B cell (primary cell): ENCODE results near the gene NLGN1. TPM values are rescaled to one million over a fixed set of nuclear protein-coding genes. Genes with fewer than 3 reads are reported as not detected.

Experiments
- ATAC-seq: fragments of 200-7000 bp; cut with Tn5 transposase; one replicate; pipeline ENCODE4 v1.10.0; 2021; ENCODE audit warnings: low read depth, mild to moderate bottlenecking, moderate number of reproducible peaks, moderate library complexity
- CTCF ChIA-PET: fragments of 350-600 bp; sonication (Branson Sonifier 250); formaldehyde crosslinking; loops from one replicate; lab custom pipeline; 2021; ENCODE audit warnings: antibody characterized with exemption, inconsistent platforms; lab: Charles Lee
- POLR2A ChIA-PET: fragments of 350-600 bp; sonication (Branson Sonifier 250); formaldehyde crosslinking; loops from one replicate; lab custom pipeline; 2021; ENCODE audit warnings: antibody characterized with exemption; lab: Charles Lee
- DNase-seq: peaks from one replicate; pipeline ENCODE4 v3.0.0; 2013
- H2AFZ ChIP-seq: 2 replicates; pipeline ENCODE4 v1.6.1; 2012; ENCODE audit warnings: mild to moderate bottlenecking, low read depth, low read length; ENCODE audit not compliant: insufficient read depth, poor library complexity, severe bottlenecking
- H3K27ac ChIP-seq, 2 donors: 1 replicate in 1 of 2; 2 replicates in 1 of 2; pipeline ENCODE4 v1.5.1; 2012 to 2013; ENCODE audit warnings: low read length in 2 of 2, mild to moderate bottlenecking in 2 of 2, moderate library complexity in 1 of 2
- H3K27me3 ChIP-seq, 4 experiments: fragments of 200-600 bp in 1 of 4; sonication (generic) in 1 of 4; replicated peaks in 1 of 4; 1 replicate in 2 of 4; 2 replicates in 2 of 4; pipeline versions ENCODE4 v1.6.1 to v1.7.0; 2013 to 2016; ENCODE audit warnings: low read length in 3 of 4, mild to moderate bottlenecking in 2 of 4, mixed read lengths in 1 of 4, moderate library complexity in 1 of 4; ENCODE audit not compliant: insufficient read depth in 4 of 4, control insufficient read depth in 3 of 4; ENCODE audit errors: control extremely low read depth in 1 of 4
- H3K36me3 ChIP-seq, 2 experiments: replicated peaks in 1 of 2; 1 replicate in 1 of 2; 2 replicates in 1 of 2; pipeline versions ENCODE4 v1.6.1 to v1.7.1; 2013; ENCODE audit warnings: low read length in 1 of 2; ENCODE audit not compliant: insufficient read depth in 2 of 2, control insufficient read depth in 1 of 2; ENCODE audit errors: control extremely low read depth in 1 of 2, extremely low read depth in 1 of 2
- H3K4me1 ChIP-seq, 2 donors: fragments of 200-600 bp in 1 of 2; sonication (generic) in 1 of 2; 1 replicate in 1 of 2; 2 replicates in 1 of 2; pipeline versions ENCODE4 v1.5.1 to v1.6.1; 2013 to 2017; ENCODE audit warnings: low read length in 2 of 2; ENCODE audit not compliant: control insufficient read depth in 2 of 2, insufficient read depth in 2 of 2
- H3K4me2 ChIP-seq: replicated peaks from 2 replicates; pipeline ENCODE3; 2012; ENCODE audit warnings: mild to moderate bottlenecking, low read depth, low read length; ENCODE audit not compliant: poor library complexity, severe bottlenecking
- H3K4me3 ChIP-seq, 5 experiments: fragments of 200-600 bp in 1 of 5; sonication (generic) in 1 of 5; 1 replicate in 3 of 5; 2 replicates in 2 of 5; pipeline versions ENCODE4 v1.5.1 to v1.7.0; 2011 to 2016; ENCODE audit warnings: low read length in 4 of 5, mild to moderate bottlenecking in 4 of 5, low read depth in 2 of 5, control low read depth in 1 of 5, moderate library complexity in 1 of 5; ENCODE audit not compliant: insufficient read depth in 1 of 5; ENCODE audit errors: control extremely low read depth in 1 of 5, extremely low read depth in 1 of 5
- H3K79me2 ChIP-seq: fragments of 200-600 bp; sonication (generic); one replicate; pipeline ENCODE4 v1.6.0; 2016; ENCODE audit warnings: low read length; ENCODE audit not compliant: control insufficient read depth, insufficient read depth
- H3K9ac ChIP-seq: fragments of 200-600 bp; sonication (generic); 2 replicates; pipeline ENCODE4 v1.6.1; 2017; ENCODE audit warnings: mild to moderate bottlenecking, low read length, moderate library complexity
- H3K9me3 ChIP-seq, 3 donors: one replicate each; pipeline versions ENCODE4 v1.6.1 to v1.7.1; 2013; ENCODE audit warnings: low read length in 2 of 3; ENCODE audit not compliant: control insufficient read depth in 2 of 3, insufficient read depth in 1 of 3; ENCODE audit errors: control extremely low read depth in 1 of 3
- H4K20me1 ChIP-seq: 2 replicates; pipeline ENCODE4 v1.6.0; 2012; ENCODE audit warnings: mild to moderate bottlenecking, low read length; ENCODE audit not compliant: insufficient read depth, control insufficient read depth, poor library complexity, severe bottlenecking
- H3K27ac Mint-ChIP-seq: one replicate; pipeline ENCODE4 v1.8.0; 2021; ENCODE audit warnings: mixed read lengths
- H3K27me3 Mint-ChIP-seq: one replicate; pipeline ENCODE4 v1.8.0; 2021; ENCODE audit warnings: mixed read lengths
- H3K4me1 Mint-ChIP-seq: one replicate; pipeline ENCODE4 v1.8.0; 2021; ENCODE audit warnings: mixed read lengths
- H3K4me3 Mint-ChIP-seq: one replicate; pipeline ENCODE4 v1.8.0; 2021; ENCODE audit warnings: mixed read lengths
- H3K9me3 Mint-ChIP-seq: one replicate; pipeline ENCODE4 v1.8.0; 2022; ENCODE audit warnings: mixed read lengths; ENCODE audit not compliant: insufficient read depth
- CTCF ChIP-seq: fragments of 200-600 bp; IDR thresholded peaks from one replicate; pipeline ENCODE4 v1.8.0; 2022; ENCODE audit warnings: antibody characterized with exemption, mild to moderate bottlenecking
- EZH2 ChIP-seq: IDR thresholded peaks from 2 replicates; pipeline ENCODE4 v1.6.1; 2012; ENCODE audit warnings: borderline replicate concordance, low read depth, mild to moderate bottlenecking, moderate library complexity, low read length; ENCODE audit not compliant: insufficient read depth, poor library complexity, severe bottlenecking
- WGBS: methylation state at CpG from one replicate; pipeline ENCODE4 v1.1.5; 2013; ENCODE audit warnings: missing lambda C conversion rate; ENCODE audit not compliant: insufficient coverage; 5-methylcytosine and 5-hydroxymethylcytosine counted together
- intact Hi-C: fragments of 100-400 bp; cut with micrococcal nuclease; formaldehyde crosslinking; loops from one replicate; pipeline ENCODE4 v1.10.0; 2022
- polyA plus RNA-seq: library from polyadenylated mRNA; depleted of rRNA; stranded (reverse); fragments of >200 nt; gene quantifications from 2 replicates; pipeline ENCODE4 v1.2.3, GENCODE V29; 2012
- total RNA-seq, 2 donors: library from RNA; stranded (reverse); fragments of 120-200 nt in 1 of 2; gene quantifications; 1 replicate in 1 of 2; 2 replicates in 1 of 2; pipeline versions ENCODE4 v1.2.3 to v1.2.4, GENCODE V29; 2013 to 2022

The NLGN1 gene
- total and polyA plus RNA-seq, 2 donors (not counting 1 experiment from before 2014, with no cell fraction given): not detected

GRCh38 chr3:173825730-173826129, 428.2 kb downstream of the NLGN1 start:
- H3K27me3 Mint-ChIP-seq: no peaks in the 10 kb centered on the region
- Histone ChIP-seq H3K27me3 (no peaks in the 10 kb centered on the region), H3K4me2 (no peak overlapping the region), H4K20me1 (no peaks in the 10 kb centered on the region), H3K36me3 (no peaks in the 10 kb centered on the region), H3K9ac (no peak overlapping the region), H3K4me3 (no peak overlapping the region), H3K9me3 (no peaks in the 10 kb centered on the region), H3K79me2 (no peaks in the 10 kb centered on the region), H3K27ac (no peak overlapping the region), H2AFZ (no peak overlapping the region), H3K4me1 (no peaks in the 10 kb centered on the region)
- no peak overlapping the region for H3K27ac Mint-ChIP-seq
- H3K4me1 Mint-ChIP-seq: no peaks in the 10 kb centered on the region
- intact Hi-C loops: no loop called here
- TF ChIP-seq EZH2 (no peak), CTCF (no peak)
- DNase-seq (no peak), ATAC-seq (no peak)
- WGBS: no CpG with 5 or more reads among the region's 1 CpG
- H3K9me3 Mint-ChIP-seq: no peaks in the 10 kb centered on the region
- ChIA-PET CTCF (no interaction called here), POLR2A (no interaction called here)
- no peak overlapping the region for H3K4me3 Mint-ChIP-seq

GRCh38 chr3:173826416-173826815, 428.9 kb downstream of the NLGN1 start:
- H2AFZ ChIP-seq: no peak overlapping the region
- Mint-ChIP-seq H3K9me3 (no peaks in the 10 kb centered on the region), H3K27ac (no peak overlapping the region), H3K27me3 (no peaks in the 10 kb centered on the region), H3K4me3 (no peak overlapping the region), H3K4me1 (no peaks in the 10 kb centered on the region)
- ATAC-seq (no peak), DNase-seq (no peak)
- H3K79me2 ChIP-seq: no peaks in the 10 kb centered on the region
- H3K9me3 ChIP-seq: no peaks in the 10 kb centered on the region
- no peak overlapping the region for H3K4me2 ChIP-seq
- no peaks in the 10 kb centered on the region for H3K4me1 ChIP-seq
- POLR2A ChIA-PET: no interaction called here
- no peak overlapping the region for H3K27ac ChIP-seq
- TF ChIP-seq EZH2 (no peak), CTCF (no peak)
- no peaks in the 10 kb centered on the region for H4K20me1 ChIP-seq
- H3K9ac ChIP-seq: no peak overlapping the region
- WGBS: 100% methylated on average over 2 of the region's 6 CpGs
- no peaks in the 10 kb centered on the region for H3K36me3 ChIP-seq
- H3K27me3 ChIP-seq: no peaks in the 10 kb centered on the region
- CTCF ChIA-PET: no interaction called here
- no peak overlapping the region for H3K4me3 ChIP-seq
- intact Hi-C loops: no loop called here
